ENCODE data around the gene CFAP299.
"Not testable (repeated sequence)": the region's sequence is repeated elsewhere in the genome, so short reads cannot be mapped to it uniquely, and the experiment has no call there.

CFAP299 gene

GRCh38 chr4:80393246-80393969 is 57.9 kb downstream of the CFAP299 start:
- DNase-seq, result no peak

GRCh38 chr4:80393970-80394250 is 58.4 kb downstream of the CFAP299 start:
- DNase-seq, result no peak

GRCh38 chr4:80407246-80407645 is 71.7 kb downstream of the CFAP299 start:
- no peak for DNase-seq

GRCh38 chr4:80409809-80410208 is 74.3 kb downstream of the CFAP299 start:
- DNase-seq, result no peak

- DNase-seq, result no peak
Observed at GRCh38 chr4:80412322-80412721, 76.8 kb downstream of the CFAP299 start.

- no peak for DNase-seq
Observed at GRCh38 chr4:80413086-80413485, 77.6 kb downstream of the CFAP299 start.

- DNase-seq, result no peak
Observed at GRCh38 chr4:80417019-80417418, 81.5 kb downstream of the CFAP299 start.

GRCh38 chr4:80419946-80420345 is 84.4 kb downstream of the CFAP299 start:
- no peak for DNase-seq

- no peak for DNase-seq
Observed at GRCh38 chr4:80420638-80421037, 85.1 kb downstream of the CFAP299 start.

- no peak for DNase-seq
Observed at GRCh38 chr4:80422727-80423404, 87.3 kb downstream of the CFAP299 start.

- DNase-seq, result no peak
Observed at GRCh38 chr4:80423553-80424224, 88.2 kb downstream of the CFAP299 start.

GRCh38 chr4:80424225-80424581 is 88.7 kb downstream of the CFAP299 start:
- no peak for DNase-seq

- no peak for DNase-seq
Observed at GRCh38 chr4:80425124-80426100, 89.9 kb downstream of the CFAP299 start.

GRCh38 chr4:80431203-80431965 is 95.9 kb downstream of the CFAP299 start:
- DNase-seq, result no peak

- no peak for DNase-seq
Observed at GRCh38 chr4:80434238-80434637, 98.7 kb downstream of the CFAP299 start.

- DNase-seq, result no peak
Observed at GRCh38 chr4:80438016-80438415, 102.5 kb downstream of the CFAP299 start.

- not testable (repeated sequence) for DNase-seq
Observed at GRCh38 chr4:80439294-80440061, 103.9 kb downstream of the CFAP299 start.

GRCh38 chr4:80446248-80446647 is 110.7 kb downstream of the CFAP299 start:
- DNase-seq, result no peak

GRCh38 chr4:80446664-80447063 is 111.1 kb downstream of the CFAP299 start:
- DNase-seq, result no peak

- DNase-seq, result no peak
Observed at GRCh38 chr4:80447493-80447892, 112.0 kb downstream of the CFAP299 start.

GRCh38 chr4:80448056-80448455 is 112.5 kb downstream of the CFAP299 start:
- no peak for DNase-seq

- DNase-seq, result no peak
Observed at GRCh38 chr4:80452055-80452454, 116.5 kb downstream of the CFAP299 start.
